GM12801 (cell line): Measurements from ENCODE around the gene ELAVL1.

Experiments used
- CTCF ChIP-seq: IDR thresholded peaks from one replicate; pipeline ENCODE4 v1.5.1; 2011; ENCODE audit warnings: control low read depth; ENCODE audit not compliant: insufficient read length; ENCODE audit errors: extremely low read depth

ELAVL1 gene

DNA sequence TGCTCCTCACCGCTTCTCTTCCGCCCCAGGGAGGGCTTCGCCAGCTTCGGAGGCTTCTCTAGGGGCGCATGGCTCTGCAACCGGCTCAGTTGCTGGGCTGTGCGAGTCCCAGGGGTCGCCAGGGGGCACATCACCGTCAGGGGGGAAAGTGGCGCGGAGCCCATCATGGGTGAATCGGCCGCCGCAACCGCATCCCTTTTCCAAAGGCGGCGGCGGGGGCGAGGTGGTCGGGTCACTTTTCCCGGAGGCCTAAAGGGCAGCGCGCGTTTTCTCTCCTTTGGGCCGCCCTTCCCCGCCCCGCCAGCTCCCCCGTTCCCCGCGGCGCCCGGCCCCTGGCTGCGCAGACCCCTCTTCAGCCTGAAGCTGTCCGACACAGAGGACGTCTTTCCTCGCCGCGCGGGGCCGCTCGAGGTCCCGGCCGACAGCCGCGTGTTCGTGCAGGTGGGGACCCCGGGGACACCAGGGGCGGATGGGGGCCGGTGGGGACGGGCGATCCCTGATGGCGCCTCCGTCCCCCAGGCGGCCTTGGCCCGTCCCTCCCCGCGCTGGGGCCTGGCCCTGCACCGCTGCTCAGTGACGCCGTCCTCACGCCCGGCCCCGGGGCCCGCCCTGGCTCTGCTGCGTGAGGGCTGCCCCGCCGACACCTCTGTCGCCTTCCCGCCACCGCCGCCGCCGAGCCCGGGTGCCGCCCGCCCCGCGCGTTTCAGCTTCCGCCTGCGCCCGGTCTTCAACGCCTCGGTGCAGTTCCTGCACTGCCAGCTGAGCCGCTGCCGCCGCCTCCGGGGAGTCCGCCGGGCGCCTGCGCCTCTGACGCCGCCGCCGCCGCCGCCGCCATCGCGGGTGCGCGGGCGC, 89.1 kb downstream of the ELAVL1 start:
- TF ChIP-seq CTCF: no peak

DNA sequence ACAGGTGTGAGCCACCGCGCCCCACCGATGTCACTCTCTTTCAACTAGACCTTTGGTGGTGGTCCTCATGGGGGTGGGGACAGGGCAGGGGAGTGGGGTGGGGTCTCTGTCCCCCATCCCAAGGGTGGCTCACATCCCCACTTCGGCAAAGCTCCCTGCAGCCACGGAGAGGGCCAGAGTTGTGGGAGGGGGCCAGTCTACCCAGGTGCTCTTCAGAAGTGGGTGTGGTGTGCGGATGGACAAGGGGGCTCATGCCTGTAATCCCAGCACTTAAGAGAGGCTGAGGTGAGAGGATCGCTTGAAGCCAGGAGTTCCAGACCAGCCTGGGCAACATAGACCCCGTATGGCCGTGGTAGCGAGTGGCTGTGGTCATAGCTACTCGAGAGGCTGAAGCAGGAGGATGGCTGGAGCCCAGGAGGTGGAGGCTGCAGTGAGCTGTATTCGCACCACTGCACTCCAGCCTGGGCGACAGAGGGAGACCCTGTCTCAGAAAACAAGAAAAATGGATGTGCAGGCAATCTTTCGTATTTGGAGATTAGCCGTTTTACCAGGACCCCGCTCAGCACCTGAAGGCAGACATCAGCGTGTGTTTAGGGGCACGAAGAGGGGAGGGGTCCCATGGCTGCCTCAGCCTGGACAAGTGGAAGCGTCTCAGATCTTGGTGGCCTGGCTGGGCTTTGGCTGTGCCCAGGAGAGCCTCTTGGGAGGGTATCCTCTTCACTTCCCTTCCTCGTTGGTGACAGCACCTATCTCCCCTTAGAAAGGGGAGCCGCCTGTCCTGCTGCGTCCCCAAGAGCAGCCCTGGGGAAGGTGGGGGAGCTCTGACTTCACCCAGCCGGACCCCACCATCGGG, 90.0 kb downstream of the ELAVL1 start:
- TF ChIP-seq CTCF: no peak

GRCh38 chr19:7914598-7915045, 90.8 kb downstream of the ELAVL1 start, which contains the start of gene TGFBR3L:
Gene TGFBR3L, plus strand, starts transcription at chr19:7914830.
- TF ChIP-seq CTCF: no peak

GRCh38 chr19:7914099-7914498, 91.3 kb downstream of the ELAVL1 start:
- no peak for TF ChIP-seq CTCF

DNA sequence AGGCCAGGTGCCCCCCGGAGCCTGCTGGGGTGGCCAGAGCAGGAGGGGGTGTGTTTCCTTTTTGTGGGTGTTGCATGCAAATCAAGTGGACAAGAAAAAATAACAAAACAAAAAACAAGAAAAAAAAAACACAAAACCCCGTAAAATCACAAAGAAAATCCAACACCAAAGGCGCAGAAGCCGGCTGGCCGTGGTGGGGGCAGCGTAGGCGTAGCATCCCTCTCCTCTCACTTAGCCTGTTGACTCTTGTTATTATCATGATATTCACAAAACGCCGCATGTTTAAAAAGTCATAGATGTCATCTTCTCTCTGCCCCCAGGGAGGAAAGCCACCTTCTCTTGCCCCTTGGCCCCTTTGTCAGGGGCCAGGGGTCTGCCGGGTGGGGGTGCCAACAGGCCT, 91.8 kb downstream of the ELAVL1 start:
- no peak for TF ChIP-seq CTCF

DNA sequence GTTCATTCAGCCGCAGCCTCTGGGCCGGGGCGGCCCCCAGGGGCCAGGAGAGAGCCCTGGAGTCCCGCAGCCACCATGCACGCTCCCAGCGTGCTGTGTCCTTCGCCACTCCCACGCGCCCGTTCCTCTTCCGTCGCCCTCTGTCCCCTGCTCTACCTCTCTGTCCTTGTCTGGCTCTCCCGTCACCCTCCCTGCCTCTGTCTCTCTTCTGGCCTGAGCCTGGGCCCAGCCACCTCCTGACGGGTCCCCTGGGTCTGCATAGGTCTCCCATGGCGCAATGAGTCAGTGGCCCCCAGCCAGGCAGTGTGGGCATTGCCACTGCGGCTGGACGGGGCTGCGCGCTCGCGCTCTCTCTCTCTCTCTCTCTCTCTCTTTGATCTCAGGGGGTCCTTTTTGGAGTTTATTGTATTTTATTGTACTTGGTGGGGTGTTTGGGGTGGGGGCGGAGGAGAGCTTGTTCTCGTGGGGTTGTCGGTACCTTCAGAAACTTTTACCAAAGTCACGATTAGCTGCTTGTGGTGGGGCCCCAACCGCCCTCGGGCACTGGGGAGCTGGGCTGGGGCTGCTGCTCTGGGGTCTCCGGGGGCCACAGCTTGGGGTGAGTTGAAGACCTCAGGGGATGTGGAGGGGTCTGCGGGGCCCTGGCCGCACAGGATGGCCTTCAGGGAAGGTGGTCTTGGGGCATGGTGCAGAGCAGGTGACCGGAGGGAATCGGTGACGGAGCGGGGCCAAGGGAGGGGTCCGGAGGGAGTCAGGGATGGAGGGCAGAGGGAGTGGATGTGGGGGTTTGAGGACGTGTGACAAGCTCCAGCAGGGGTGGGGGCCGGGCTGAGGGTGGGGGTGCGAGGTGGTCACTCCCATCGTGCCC, 92.5 kb downstream of the ELAVL1 start:
- TF ChIP-seq CTCF: no peak

GRCh38 chr19:7912144-7912696, 93.2 kb downstream of the ELAVL1 start:
- no peak for TF ChIP-seq CTCF
